ENCODE data around the gene CALM3. TPM values are rescaled to one million over a fixed set of nuclear protein-coding genes. Genes with fewer than 3 reads are reported as not detected.
"Not testable (repeated sequence)": the region's sequence is repeated elsewhere in the genome, so short reads cannot be mapped to it uniquely, and the experiment has no call there.

Gene CALM3
- total and polyA plus RNA-seq, 2 donors (not counting 3 experiments of a cell fraction or from before 2014, with no cell fraction given) = 305 to 425 TPM

DNA sequence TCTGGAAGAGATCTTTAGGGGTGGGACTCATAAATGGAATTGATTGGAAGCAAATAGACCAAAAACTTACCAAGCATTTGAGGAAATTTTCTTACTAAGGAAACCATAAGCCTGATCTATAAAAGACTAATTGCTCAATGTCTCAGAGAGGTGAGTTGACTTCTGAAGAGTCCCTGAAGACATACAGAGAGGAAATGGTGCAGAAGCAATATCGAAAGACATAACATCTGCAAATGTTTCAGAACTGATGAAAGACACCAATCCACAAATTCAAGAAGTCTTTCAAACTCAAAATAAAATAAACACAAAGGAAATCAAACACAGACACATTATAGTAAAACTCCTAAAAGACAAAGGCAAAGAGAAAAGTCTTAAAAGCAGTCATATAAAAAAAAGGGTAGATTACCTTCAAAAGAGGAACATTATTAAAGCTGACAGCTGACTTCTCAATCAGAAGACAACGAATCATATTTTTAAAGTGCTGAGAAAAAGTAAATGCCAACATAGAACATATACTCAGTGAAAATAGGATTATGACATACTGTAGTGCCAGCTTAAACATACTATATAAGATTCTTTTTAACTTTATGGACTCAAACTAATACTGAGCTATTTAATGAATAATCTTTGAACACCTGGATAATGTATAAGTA is 45.4 kb upstream of the CALM3 start:
- no peaks in the 10 kb centered on the region for H3K79me2 ChIP-seq (ENCODE audit: control insufficient read depth, insufficient read depth, low read length)
- H3K9me3 ChIP-seq (replicated peaks; ENCODE audit: control insufficient read depth, insufficient read depth, low read length) = no peaks in the 10 kb centered on the region
- H4K20me1 ChIP-seq (replicated peaks; ENCODE audit: control insufficient read depth, extremely low read depth, insufficient read depth, low read length) = no peaks in the 10 kb centered on the region
- no peak for FAIRE-seq
- ChIA-PET POLR2A (no interaction called here), CTCF (interaction anchor here (0.5 to 1.5 kb wide), 2 partner anchors 12 to 30 kb away, joined by 3 to 9 read pairs; no protein-coding TSS in a partner anchor)
- no peak overlapping the region for H2AFZ ChIP-seq (ENCODE audit: low read depth, low read length)
- dilution Hi-C loops (cut with MboI; ENCODE audit: extremely low pct_ligation_motif_present, low sequenced_read_pairs) = no loop called here
- peaks cover 2 to 22% of the 10 kb centered on the region in 2 experiments for H3K27me3 ChIP-seq (ENCODE audit: control insufficient read depth in 2 of 2, insufficient read depth in 2 of 2, low read length in 2 of 2)
- no peak overlapping the region for H3K4me2 ChIP-seq (ENCODE audit: insufficient read depth, low read length)
- H3K36me3 ChIP-seq (ENCODE audit: control insufficient read depth in 2 of 2, extremely low read depth in 1 of 2, insufficient read depth in 2 of 2, low read length in 2 of 2) = no peaks in the 10 kb centered on the region
- no peaks in the 10 kb centered on the region for H3K4me1 ChIP-seq (ENCODE audit: control insufficient read depth, extremely low read depth, insufficient read depth, low read length)
- DNase-seq (ENCODE audit: low read depth, low spot score) = no peak
- no peaks in the 10 kb centered on the region for H3K9me1 ChIP-seq (replicated peaks; ENCODE audit: control insufficient read depth, extremely low read depth, insufficient read depth, low read length)
- TF ChIP-seq CTCF (IDR thresholded peaks at IDR 0.05; ENCODE audit: extremely low read depth in 1 of 2, insufficient read depth in 1 of 2, low read depth in 1 of 2, low read length in 2 of 2) (no peak), EZH2 (IDR thresholded peaks at IDR 0.05; ENCODE audit: borderline replicate concordance, low read depth, low read length, severe bottlenecking) (no peak), MYC (IDR thresholded peaks at IDR 0.05; ENCODE audit: low read depth, low read length) (no peak), POLR2AphosphoS5 (IDR thresholded peaks at IDR 0.05; ENCODE audit: insufficient read depth, low read depth, low read length) (no peak), JUN (IDR thresholded peaks at IDR 0.05; ENCODE audit: borderline replicate concordance, insufficient read depth, insufficient read length, low read depth) (no peak), POLR2A (IDR thresholded peaks at IDR 0.05; ENCODE audit: low read depth, low read length) (no peak), GATA2 (IDR thresholded peaks at IDR 0.05; ENCODE audit: insufficient read depth, insufficient read length, low read depth, low read length) (no peak), FOS (IDR thresholded peaks at IDR 0.05; ENCODE audit: borderline replicate concordance, insufficient read depth, low read length) (no peak)
- TF ChIP-seq, protein P1, sequence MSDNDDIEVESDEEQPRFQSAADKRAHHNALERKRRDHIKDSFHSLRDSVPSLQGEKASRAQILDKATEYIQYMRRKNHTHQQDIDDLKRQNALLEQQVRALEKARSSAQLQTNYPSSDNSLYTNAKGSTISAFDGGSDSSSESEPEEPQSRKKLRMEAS (IDR thresholded peaks at IDR 0.05; ENCODE audit: insufficient read depth, insufficient read length) = no peak
- no TSS peak for BruUV-seq (replicated peaks)
- H3K4me3 ChIP-seq (replicated peaks in 1 of 3; ENCODE audit: insufficient read depth in 1 of 3, low read depth in 1 of 3, low read length in 3 of 3) = no peak overlapping the region
- intact Hi-C loops (cut with micrococcal nuclease) = no loop called here
- no peak overlapping the region for H3K9ac ChIP-seq (replicated peaks; ENCODE audit: extremely low read depth, insufficient read depth, low read length)
- no peak overlapping the region for H3K27ac ChIP-seq (ENCODE audit: insufficient read depth, low read depth, low read length)

GRCh38 chr19:46556471-46556870 is 44.7 kb upstream of the CALM3 start:
- H4K20me1 ChIP-seq (replicated peaks; ENCODE audit: control insufficient read depth, extremely low read depth, insufficient read depth, low read length); FAIRE-seq; intact Hi-C loops (cut with micrococcal nuclease); H3K9me3 ChIP-seq (replicated peaks; ENCODE audit: control insufficient read depth, insufficient read depth, low read length); H3K27ac ChIP-seq (ENCODE audit: insufficient read depth, low read depth, low read length); H3K36me3 ChIP-seq (ENCODE audit: control insufficient read depth in 2 of 2, extremely low read depth in 1 of 2, insufficient read depth in 2 of 2, low read length in 2 of 2); H2AFZ ChIP-seq (ENCODE audit: low read depth, low read length); BruUV-seq (replicated peaks); H3K4me2 ChIP-seq (ENCODE audit: insufficient read depth, low read length); DNase-seq (ENCODE audit: low read depth, low spot score); POLR2A ChIA-PET; H3K9ac ChIP-seq (replicated peaks; ENCODE audit: extremely low read depth, insufficient read depth, low read length); H3K79me2 ChIP-seq (ENCODE audit: control insufficient read depth, insufficient read depth, low read length); dilution Hi-C loops (cut with MboI; ENCODE audit: extremely low pct_ligation_motif_present, low sequenced_read_pairs); H3K4me3 ChIP-seq (replicated peaks in 1 of 3; ENCODE audit: insufficient read depth in 1 of 3, low read depth in 1 of 3, low read length in 3 of 3); H3K9me1 ChIP-seq (replicated peaks; ENCODE audit: control insufficient read depth, extremely low read depth, insufficient read depth, low read length); H3K4me1 ChIP-seq (ENCODE audit: control insufficient read depth, extremely low read depth, insufficient read depth, low read length): not testable (repeated sequence)
- CTCF ChIA-PET = interaction anchor here (0.8 to 1.5 kb wide), 3 partner anchors 11 to 154 kb away, joined by 3 to 9 read pairs (median 4); no protein-coding TSS in a partner anchor
- H3K27me3 ChIP-seq (ENCODE audit: control insufficient read depth in 2 of 2, insufficient read depth in 2 of 2, low read length in 2 of 2) = peaks cover 2 to 19% of the 10 kb centered on the region in 2 experiments
